ENCODE measurements around the gene TAOK2. TPM values are rescaled to one million over a fixed set of nuclear protein-coding genes. Genes with fewer than 3 reads are reported as not detected.

Gene TAOK2
- total RNA-seq, 1 experiment from 2014 or later: 56.7 TPM

DNA sequence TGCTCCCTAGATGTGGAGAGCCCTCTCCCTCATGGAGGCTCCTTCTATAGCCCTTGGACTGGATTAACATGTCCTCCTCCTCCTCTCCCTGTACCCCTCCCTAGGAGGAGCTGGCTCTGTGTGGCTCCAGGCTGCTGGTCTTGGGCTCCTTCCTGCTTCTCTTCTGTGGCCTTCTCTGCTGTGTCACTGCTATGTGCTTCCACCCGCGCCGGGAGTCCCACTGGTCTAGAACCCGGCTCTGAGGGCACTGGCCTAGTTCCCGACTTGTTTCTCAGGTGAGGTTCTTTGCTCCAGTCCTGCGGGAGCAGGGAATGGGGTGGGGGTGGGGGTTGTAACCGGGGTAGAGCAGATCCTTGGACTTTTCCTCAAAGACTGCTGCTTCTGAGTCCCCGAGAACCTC, 2.4 kb upstream of the TAOK2 start (continued):
- no peak for TF ChIP-seq POLR2AphosphoS5 (IDR thresholded peaks at IDR 0.05; ENCODE audit: low read depth, low read length)
- TF ChIP-seq, protein P1, sequence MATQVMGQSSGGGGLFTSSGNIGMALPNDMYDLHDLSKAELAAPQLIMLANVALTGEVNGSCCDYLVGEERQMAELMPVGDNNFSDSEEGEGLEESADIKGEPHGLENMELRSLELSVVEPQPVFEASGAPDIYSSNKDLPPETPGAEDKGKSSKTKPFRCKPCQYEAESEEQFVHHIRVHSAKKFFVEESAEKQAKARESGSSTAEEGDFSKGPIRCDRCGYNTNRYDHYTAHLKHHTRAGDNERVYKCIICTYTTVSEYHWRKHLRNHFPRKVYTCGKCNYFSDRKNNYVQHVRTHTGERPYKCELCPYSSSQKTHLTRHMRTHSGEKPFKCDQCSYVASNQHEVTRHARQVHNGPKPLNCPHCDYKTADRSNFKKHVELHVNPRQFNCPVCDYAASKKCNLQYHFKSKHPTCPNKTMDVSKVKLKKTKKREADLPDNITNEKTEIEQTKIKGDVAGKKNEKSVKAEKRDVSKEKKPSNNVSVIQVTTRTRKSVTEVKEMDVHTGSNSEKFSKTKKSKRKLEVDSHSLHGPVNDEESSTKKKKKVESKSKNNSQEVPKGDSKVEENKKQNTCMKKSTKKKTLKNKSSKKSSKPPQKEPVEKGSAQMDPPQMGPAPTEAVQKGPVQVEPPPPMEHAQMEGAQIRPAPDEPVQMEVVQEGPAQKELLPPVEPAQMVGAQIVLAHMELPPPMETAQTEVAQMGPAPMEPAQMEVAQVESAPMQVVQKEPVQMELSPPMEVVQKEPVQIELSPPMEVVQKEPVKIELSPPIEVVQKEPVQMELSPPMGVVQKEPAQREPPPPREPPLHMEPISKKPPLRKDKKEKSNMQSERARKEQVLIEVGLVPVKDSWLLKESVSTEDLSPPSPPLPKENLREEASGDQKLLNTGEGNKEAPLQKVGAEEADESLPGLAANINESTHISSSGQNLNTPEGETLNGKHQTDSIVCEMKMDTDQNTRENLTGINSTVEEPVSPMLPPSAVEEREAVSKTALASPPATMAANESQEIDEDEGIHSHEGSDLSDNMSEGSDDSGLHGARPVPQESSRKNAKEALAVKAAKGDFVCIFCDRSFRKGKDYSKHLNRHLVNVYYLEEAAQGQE (IDR thresholded peaks at IDR 0.05; ENCODE audit: low read depth): no peak

DNA sequence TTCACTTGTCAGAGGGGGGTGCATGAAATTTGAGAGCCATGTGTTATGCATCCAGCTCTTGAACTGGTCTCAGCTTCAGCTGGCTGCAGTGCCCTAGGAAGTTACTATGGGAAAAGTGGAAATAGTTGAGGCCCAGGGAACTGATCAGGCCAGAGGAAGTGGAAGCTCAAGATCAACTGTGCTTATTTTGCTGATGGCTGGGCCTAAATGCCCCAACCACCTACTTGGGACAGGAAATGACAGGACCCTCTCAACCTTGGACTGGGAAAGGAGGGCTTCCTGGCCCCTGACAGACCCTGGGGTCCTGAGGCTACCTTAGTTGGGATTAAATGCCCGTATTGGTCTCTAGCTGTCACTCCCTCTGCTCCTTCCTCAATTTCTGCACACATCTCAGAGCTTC, 1.2 kb upstream of the TAOK2 start:
- no peak overlapping the region for H3K9ac ChIP-seq (ENCODE audit: low read length)
- ChIA-PET CTCF (interaction anchor here (1.3 to 1.6 kb wide), 3 partner anchors 11 to 124 kb away, joined by 3 to 5 read pairs (median 4); partner anchors contain the start of gene TMEM219), RAD21 (ENCODE audit: low non-redundant PET in 1 of 2, low total read pairs in 2 of 2, uncharacterized antibody in 2 of 2, unreplicated experiment in 2 of 2) (interaction anchor here in 1 of 2 experiments (1.2 kb wide), 1 partner anchor 47 kb away, joined by 3 read pairs; the partner anchor contains the start of gene KCTD13), POLR2A (interaction anchor here (1.3 to 2.3 kb wide), 2 partner anchors 14 to 28 kb away, joined by 9 to 22 read pairs; no protein-coding TSS in a partner anchor)
- no peaks in the 10 kb centered on the region; a peak in 1 of 4 replicates for H3K9me3 ChIP-seq (ENCODE audit: control insufficient read depth in 1 of 2, insufficient read depth in 1 of 2, low read depth in 1 of 2, low read length in 2 of 2)
- H3K27me3 ChIP-seq (ENCODE audit: insufficient read depth, low read length): no peaks in the 10 kb centered on the region
- ATAC-seq (no peak), DNase-seq (ENCODE audit: low read depth, low spot score) (no peak)
- no peaks in the 10 kb centered on the region for H3K9me2 ChIP-seq (ENCODE audit: insufficient read depth)
- H3K4me1 ChIP-seq (ENCODE audit: control insufficient read depth in 1 of 2, insufficient read depth in 2 of 2, low read length in 2 of 2): peaks cover 8 to 26% of the 10 kb centered on the region in 2 experiments
- no peak for TF ChIP-seq EGR1 (IDR thresholded peaks at IDR 0.05; ENCODE audit: low read depth)
- TF ChIP-seq, protein P2, sequence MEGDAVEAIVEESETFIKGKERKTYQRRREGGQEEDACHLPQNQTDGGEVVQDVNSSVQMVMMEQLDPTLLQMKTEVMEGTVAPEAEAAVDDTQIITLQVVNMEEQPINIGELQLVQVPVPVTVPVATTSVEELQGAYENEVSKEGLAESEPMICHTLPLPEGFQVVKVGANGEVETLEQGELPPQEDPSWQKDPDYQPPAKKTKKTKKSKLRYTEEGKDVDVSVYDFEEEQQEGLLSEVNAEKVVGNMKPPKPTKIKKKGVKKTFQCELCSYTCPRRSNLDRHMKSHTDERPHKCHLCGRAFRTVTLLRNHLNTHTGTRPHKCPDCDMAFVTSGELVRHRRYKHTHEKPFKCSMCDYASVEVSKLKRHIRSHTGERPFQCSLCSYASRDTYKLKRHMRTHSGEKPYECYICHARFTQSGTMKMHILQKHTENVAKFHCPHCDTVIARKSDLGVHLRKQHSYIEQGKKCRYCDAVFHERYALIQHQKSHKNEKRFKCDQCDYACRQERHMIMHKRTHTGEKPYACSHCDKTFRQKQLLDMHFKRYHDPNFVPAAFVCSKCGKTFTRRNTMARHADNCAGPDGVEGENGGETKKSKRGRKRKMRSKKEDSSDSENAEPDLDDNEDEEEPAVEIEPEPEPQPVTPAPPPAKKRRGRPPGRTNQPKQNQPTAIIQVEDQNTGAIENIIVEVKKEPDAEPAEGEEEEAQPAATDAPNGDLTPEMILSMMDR (IDR thresholded peaks at IDR 0.05 in 2 of 3, conservative IDR thresholded peaks at IDR 0.05 in 1 of 3; ENCODE audit: borderline replicate concordance in 1 of 3, insufficient read depth in 1 of 3, low read depth in 2 of 3, low read length in 2 of 3): no peak
- TF ChIP-seq RAD21 (IDR thresholded peaks at IDR 0.05; ENCODE audit: low read depth): no peak
- TF ChIP-seq, protein P3, sequence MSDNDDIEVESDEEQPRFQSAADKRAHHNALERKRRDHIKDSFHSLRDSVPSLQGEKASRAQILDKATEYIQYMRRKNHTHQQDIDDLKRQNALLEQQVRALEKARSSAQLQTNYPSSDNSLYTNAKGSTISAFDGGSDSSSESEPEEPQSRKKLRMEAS (IDR thresholded peaks at IDR 0.05): no peak
- no peak for TF ChIP-seq FOSL1 (IDR thresholded peaks at IDR 0.05; ENCODE audit: low read depth)
- no peak for TF ChIP-seq SP1 (IDR thresholded peaks at IDR 0.05; ENCODE audit: low read depth)
- TF ChIP-seq POLR2AphosphoS5 (IDR thresholded peaks at IDR 0.05; ENCODE audit: low read depth, low read length): no peak
- TF ChIP-seq, protein P1 (IDR thresholded peaks at IDR 0.05; ENCODE audit: low read depth): no peak
- H2AFZ ChIP-seq (ENCODE audit: low read depth, low read length, poor library complexity, severe bottlenecking): no peak overlapping the region
- H3K27ac ChIP-seq (ENCODE audit: low read depth, low read length): no peak overlapping the region
- intact Hi-C loops (cut with micrococcal nuclease): loop anchor here (5.0 kb wide), 1 partner anchor 45 kb away; the partner anchor contains the start of gene KCTD13
- BruUV-seq (replicated peaks): no TSS peak
- H3K79me2 ChIP-seq (ENCODE audit: insufficient read depth, low read length): peaks cover 39% of the 10 kb centered on the region
- H4K20me1 ChIP-seq (ENCODE audit: insufficient read depth): no peaks in the 10 kb centered on the region
- no peak overlapping the region for H3K4me3 ChIP-seq (replicated peaks in 1 of 2; ENCODE audit: low read depth in 1 of 2, low read length in 2 of 2)
- H3K36me3 ChIP-seq (ENCODE audit: control insufficient read depth in 1 of 2, insufficient read depth in 2 of 2, low read length in 2 of 2): peaks cover 1 to 6% of the 10 kb centered on the region in 2 experiments; a peak in 3 of 4 replicates
- H3K4me2 ChIP-seq (ENCODE audit: low read length): no peak overlapping the region
